Chondrocyte (in vitro differentiated cells): ENCODE results near the gene KCNG4. TPM values are rescaled to one million over a fixed set of nuclear protein-coding genes. Genes with fewer than 3 reads are reported as not detected.

Source experiments
- DNase-seq: peaks from one replicate; pipeline ENCODE4 v3.0.0; 2021; ENCODE audit warnings: mixed read lengths, low spot score
- H3K27ac Mint-ChIP-seq: one replicate; pipeline ENCODE4 v1.8.0; 2021; ENCODE audit warnings: mild to moderate bottlenecking, moderate library complexity, mixed read lengths; ENCODE audit not compliant: unreplicated experiment
- H3K27me3 Mint-ChIP-seq: 2 replicates; pipeline ENCODE4 v1.8.0; 2021; ENCODE audit warnings: low read depth, mixed read lengths
- H3K36me3 Mint-ChIP-seq: 2 replicates; pipeline ENCODE4 v1.8.0; 2021; ENCODE audit warnings: low read depth, mixed read lengths
- H3K4me1 Mint-ChIP-seq: 2 replicates; pipeline ENCODE4 v1.8.0; 2021; ENCODE audit warnings: low read depth, mild to moderate bottlenecking, mixed read lengths
- H3K4me3 Mint-ChIP-seq: one replicate; pipeline ENCODE4 v1.8.0; 2021; ENCODE audit warnings: mild to moderate bottlenecking, moderate library complexity, mixed read lengths; ENCODE audit not compliant: unreplicated experiment
- H3K9me3 Mint-ChIP-seq: 2 replicates; pipeline ENCODE4 v1.8.0; 2021; ENCODE audit warnings: low read depth, mixed read lengths
- total RNA-seq: library from RNA; stranded (reverse); gene quantifications from 3 replicates; pipeline ENCODE4 v1.2.1, GENCODE V29; 2021
- TF ChIP-seq, protein P1 (sequence below): fragments of 200-600 bp; sonication (generic); IDR thresholded peaks from 2 replicates; pipeline ENCODE4 v1.5.0; 2021; ENCODE audit warnings: antibody characterized with exemption, mild to moderate bottlenecking, moderate library complexity

The KCNG4 gene
- total RNA-seq, 1 donor from 2014 or later = not detected

DNA sequence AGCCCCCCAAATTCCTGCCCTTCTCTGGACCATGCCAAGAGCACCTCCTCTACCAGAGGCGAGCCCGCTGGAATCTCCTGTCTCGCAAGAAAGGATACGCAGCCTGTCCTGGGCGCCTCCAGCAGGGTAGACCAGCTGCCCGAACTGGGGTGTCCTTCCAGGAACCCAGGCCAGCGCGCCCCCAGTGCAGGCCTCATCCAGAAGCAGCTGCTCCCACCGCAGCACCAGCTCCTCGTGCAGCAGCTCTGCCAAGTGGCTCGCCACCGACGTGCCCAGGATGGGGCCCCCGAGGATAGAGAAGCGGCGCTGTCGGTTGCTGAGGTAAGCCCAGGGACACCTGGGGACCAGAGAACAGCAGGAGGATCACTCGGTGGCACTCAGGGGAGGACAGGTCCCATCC is 57.7 kb downstream of the KCNG4 start:
- peaks cover 37% of the 10 kb centered on the region for H3K4me1 Mint-ChIP-seq
- no peak for DNase-seq
- H3K27me3 Mint-ChIP-seq = no peaks in the 10 kb centered on the region
- H3K27ac Mint-ChIP-seq = no peak overlapping the region
- peaks cover 5% of the 10 kb centered on the region for H3K36me3 Mint-ChIP-seq
- H3K4me3 Mint-ChIP-seq = no peak overlapping the region
- TF ChIP-seq, protein P1, sequence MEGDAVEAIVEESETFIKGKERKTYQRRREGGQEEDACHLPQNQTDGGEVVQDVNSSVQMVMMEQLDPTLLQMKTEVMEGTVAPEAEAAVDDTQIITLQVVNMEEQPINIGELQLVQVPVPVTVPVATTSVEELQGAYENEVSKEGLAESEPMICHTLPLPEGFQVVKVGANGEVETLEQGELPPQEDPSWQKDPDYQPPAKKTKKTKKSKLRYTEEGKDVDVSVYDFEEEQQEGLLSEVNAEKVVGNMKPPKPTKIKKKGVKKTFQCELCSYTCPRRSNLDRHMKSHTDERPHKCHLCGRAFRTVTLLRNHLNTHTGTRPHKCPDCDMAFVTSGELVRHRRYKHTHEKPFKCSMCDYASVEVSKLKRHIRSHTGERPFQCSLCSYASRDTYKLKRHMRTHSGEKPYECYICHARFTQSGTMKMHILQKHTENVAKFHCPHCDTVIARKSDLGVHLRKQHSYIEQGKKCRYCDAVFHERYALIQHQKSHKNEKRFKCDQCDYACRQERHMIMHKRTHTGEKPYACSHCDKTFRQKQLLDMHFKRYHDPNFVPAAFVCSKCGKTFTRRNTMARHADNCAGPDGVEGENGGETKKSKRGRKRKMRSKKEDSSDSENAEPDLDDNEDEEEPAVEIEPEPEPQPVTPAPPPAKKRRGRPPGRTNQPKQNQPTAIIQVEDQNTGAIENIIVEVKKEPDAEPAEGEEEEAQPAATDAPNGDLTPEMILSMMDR = no peak
- no peaks in the 10 kb centered on the region for H3K9me3 Mint-ChIP-seq

DNA sequence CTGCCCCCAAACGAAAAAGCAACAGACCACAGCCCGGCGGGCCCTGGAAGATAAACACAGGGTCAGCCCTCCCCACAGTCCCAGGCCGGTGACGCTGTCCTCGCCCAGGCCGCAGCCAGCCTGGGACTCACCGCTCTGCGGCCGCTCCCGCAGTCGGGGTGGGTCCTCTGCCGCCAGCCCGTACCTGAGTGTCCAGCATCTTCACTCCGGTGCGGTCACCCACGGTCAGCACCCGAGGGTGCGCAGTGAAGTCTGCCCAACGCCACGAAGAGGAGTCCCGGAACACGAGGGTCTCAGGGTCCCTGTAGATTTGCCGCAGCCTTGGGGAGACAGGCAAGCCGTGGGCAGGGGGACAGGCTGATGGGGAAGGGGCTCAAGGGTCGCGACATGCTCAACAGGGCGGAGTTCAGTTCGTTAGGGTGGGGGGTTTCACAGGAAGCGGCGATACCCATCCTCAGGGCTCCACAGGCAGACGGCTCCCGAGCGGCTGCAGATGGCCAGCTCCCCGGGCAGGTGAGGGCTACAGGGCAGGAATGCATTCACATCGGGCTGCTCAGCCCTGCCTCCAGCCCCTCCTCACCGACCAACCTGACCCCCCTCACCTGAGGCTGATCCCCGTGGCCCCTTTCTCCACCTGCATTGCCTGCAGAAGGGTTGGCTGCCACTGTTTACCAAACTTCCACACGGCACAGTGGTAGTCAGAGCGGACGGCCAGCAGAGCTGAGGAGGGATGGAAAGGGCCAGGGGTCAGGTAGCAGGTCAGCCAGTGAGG is 58.5 kb downstream of the KCNG4 start:
- no peak for DNase-seq
- TF ChIP-seq, protein P1 = no peak
- H3K9me3 Mint-ChIP-seq = no peaks in the 10 kb centered on the region
- no peaks in the 10 kb centered on the region for H3K27me3 Mint-ChIP-seq
- H3K4me3 Mint-ChIP-seq = no peak overlapping the region
- peaks cover 5% of the 10 kb centered on the region for H3K36me3 Mint-ChIP-seq
- peaks cover 45% of the 10 kb centered on the region for H3K4me1 Mint-ChIP-seq
- H3K27ac Mint-ChIP-seq = no peak overlapping the region

DNA sequence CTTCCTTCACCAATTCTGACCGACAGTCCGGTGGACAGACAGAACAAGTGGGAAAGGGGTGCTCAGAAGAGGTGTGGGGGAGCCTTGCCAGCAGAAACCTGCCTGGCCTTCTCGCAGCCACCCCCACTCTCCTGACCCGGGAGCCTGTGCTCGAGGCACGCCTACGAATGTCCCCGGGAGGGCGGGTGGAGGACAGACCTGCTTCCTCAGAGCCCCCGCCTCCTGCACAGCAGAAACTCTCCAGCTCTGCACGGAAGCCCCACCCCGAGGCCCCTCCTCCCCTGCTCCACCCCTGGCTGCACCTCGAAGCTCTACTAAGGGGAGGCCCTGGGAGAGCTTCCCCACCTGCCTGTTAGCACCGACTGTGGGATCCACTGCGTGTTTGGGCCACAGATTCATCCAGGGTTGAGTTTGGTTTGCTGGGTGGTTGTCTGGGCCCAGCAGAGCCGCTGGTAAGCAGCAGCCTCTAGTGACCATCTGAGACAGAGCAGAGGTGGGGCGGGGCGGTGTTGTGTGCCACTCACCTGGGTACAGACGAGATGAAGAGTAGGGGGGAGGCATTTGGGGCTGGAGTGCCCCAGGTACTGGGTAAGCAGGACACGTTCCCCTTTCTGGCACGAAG is 59.2 kb downstream of the KCNG4 start:
- peaks cover 5% of the 10 kb centered on the region for H3K36me3 Mint-ChIP-seq
- TF ChIP-seq, protein P1 = no peak
- H3K4me1 Mint-ChIP-seq = peaks cover 38% of the 10 kb centered on the region
- no peak for DNase-seq
- no peaks in the 10 kb centered on the region for H3K9me3 Mint-ChIP-seq
- H3K4me3 Mint-ChIP-seq = no peak overlapping the region
- no peak overlapping the region for H3K27ac Mint-ChIP-seq
- H3K27me3 Mint-ChIP-seq = no peaks in the 10 kb centered on the region

DNA sequence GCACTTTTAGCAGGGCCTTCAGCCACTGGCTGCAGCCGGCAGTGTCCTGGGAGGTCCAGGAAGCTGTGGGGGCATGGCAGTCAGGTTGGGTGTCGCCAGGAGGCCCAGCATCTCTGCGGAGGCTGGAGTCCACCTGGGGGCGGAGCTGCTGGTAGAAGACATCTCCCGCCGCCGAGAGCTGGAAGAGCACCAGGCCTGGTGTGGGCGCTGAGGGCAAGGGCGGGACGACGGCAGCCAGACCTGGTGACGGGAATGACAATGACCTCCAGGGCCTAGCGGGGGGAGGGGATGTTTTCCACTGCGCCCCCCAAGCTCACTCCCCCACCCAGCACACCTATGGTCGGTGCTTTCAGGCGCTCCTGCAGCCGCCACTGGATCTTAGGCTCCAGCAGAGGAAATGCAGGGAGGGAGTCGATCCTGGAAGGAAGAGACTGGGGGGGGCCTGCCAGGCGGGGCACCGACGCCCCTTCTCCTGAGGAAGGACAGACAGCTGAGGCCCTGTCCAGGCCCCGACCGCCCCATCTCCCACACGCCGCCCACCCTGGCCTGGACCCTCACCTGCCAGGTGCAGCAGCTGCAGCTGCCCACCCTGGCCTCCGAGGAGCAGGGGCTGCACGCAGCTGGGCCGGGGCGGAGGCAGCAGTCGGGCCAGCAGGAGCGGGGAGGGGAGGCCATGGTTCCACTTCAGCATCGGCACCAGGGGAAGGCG is 60.0 kb downstream of the KCNG4 start:
- Mint-ChIP-seq H3K27ac (no peak overlapping the region), H3K9me3 (no peaks in the 10 kb centered on the region), H3K4me3 (no peak overlapping the region), H3K36me3 (peaks cover 5% of the 10 kb centered on the region), H3K27me3 (no peaks in the 10 kb centered on the region), H3K4me1 (peaks cover 36% of the 10 kb centered on the region)
- DNase-seq = no peak
- TF ChIP-seq, protein P1 = no peak

DNA sequence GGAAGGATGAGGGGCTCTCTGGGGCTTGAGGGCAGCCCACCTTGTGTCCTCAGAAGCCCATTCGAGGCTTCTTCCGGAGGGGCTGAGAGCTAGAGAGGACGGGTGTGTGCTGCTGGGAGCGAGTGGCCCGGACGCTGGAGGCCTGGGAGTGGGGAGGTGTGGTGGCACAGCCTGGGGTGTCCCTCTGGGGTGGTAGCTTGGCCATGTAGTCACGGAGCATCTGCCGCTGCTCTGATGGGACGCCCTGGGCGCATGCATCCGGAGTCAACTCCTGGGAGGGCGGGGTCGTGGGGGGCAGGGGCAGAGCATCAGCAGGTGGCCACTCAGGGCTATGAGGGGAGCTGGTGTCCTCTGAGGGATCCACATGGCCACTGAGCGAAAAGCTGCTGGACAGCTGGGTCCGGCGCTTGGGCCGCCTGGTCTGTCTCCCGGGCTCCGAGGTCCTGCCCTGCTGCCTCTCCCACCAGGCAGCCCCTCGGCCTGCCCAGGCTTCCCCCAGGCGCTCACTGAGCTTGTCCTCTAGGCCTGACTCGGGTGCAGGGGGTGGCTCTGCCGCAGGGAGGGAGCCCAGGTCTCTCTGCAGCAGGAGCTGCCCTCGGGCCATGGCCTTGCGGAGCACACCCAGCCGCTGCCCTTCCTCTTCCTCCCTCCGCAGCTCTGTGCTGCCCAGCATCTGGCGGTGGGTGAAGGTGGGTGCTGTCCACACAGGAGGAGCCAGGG is 60.8 kb downstream of the KCNG4 start:
- Mint-ChIP-seq H3K27ac (no peak overlapping the region), H3K4me3 (no peak overlapping the region), H3K4me1 (peaks cover 30% of the 10 kb centered on the region), H3K9me3 (no peaks in the 10 kb centered on the region), H3K36me3 (peaks cover 5% of the 10 kb centered on the region), H3K27me3 (no peaks in the 10 kb centered on the region)
- TF ChIP-seq, protein P1 = peak; percentile 2
- DNase-seq = no peak
